Stomach (tissue), 4 donors: Measurements from ENCODE around the gene MRPL51.

ENCODE experiments used
- CTCF ChIP-seq, 7 experiments: fragments of 450-650 bp in 4 of 7; fragments of 200-600 bp in 3 of 7; sonication (generic) in 3 of 7; IDR thresholded peaks; one replicate each; pipeline ENCODE4 v1.5.1; 2016 to 2019; ENCODE audit warnings: antibody characterized with exemption in 7 of 7, control low read depth in 2 of 7, mild to moderate bottlenecking in 1 of 7
- POLR2AphosphoS5 ChIP-seq, 3 donors: sonication (generic); formaldehyde crosslinking; IDR thresholded peaks; one replicate each; pipeline ENCODE4 v1.6.1; 2016; ENCODE audit warnings: antibody characterized with exemption in 3 of 3

GRCh38 chr12:6492838-6493496 lies at the start of gene MRPL51:
- TF ChIP-seq CTCF (IDR thresholded peaks at IDR 0.05) (no peak), POLR2AphosphoS5 (IDR thresholded peaks at IDR 0.05) (peak; percentile 74 to 96 (median 78))
